AG10803 (cell line): ENCODE data around the gene ANKIB1.

ENCODE experiments used
- DNase-seq: peaks from one replicate; pipeline ENCODE4 v3.0.0; 2010; ENCODE audit warnings: low read depth
- H3K4me3 ChIP-seq: 2 replicates; pipeline ENCODE4 v1.5.1; 2011; ENCODE audit warnings: mild to moderate bottlenecking, low read length, control low read depth
- TF ChIP-seq, protein P1 (sequence below): conservative IDR thresholded peaks from 2 replicates; pipeline ENCODE4 v1.5.1; 2011; ENCODE audit warnings: mild to moderate bottlenecking, low read length, control low read depth, inconsistent platforms

ANKIB1 gene

DNA sequence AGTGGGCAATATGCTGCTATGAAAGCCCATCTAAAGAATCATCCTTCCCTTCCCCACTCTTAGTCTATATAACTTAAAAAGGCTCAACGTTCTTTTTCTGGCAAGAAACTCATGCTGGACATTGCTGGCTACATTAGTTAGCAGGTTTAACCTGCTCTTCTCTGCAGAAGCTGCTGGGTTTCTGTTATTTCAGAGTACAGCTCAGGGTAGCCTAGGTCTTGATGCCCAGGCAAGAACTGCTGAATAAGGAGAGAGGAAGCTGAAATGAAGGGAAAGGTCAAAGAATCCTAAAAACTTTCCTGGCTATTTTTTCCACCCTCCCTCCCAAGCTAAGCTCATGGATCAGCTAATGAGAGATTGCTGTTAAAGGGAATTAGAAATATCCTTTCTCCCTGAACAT lies 79.4 kb downstream of the ANKIB1 start:
- no peak for DNase-seq
- TF ChIP-seq, protein P1, sequence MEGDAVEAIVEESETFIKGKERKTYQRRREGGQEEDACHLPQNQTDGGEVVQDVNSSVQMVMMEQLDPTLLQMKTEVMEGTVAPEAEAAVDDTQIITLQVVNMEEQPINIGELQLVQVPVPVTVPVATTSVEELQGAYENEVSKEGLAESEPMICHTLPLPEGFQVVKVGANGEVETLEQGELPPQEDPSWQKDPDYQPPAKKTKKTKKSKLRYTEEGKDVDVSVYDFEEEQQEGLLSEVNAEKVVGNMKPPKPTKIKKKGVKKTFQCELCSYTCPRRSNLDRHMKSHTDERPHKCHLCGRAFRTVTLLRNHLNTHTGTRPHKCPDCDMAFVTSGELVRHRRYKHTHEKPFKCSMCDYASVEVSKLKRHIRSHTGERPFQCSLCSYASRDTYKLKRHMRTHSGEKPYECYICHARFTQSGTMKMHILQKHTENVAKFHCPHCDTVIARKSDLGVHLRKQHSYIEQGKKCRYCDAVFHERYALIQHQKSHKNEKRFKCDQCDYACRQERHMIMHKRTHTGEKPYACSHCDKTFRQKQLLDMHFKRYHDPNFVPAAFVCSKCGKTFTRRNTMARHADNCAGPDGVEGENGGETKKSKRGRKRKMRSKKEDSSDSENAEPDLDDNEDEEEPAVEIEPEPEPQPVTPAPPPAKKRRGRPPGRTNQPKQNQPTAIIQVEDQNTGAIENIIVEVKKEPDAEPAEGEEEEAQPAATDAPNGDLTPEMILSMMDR: no peak
- H3K4me3 ChIP-seq: no peak overlapping the region

DNA sequence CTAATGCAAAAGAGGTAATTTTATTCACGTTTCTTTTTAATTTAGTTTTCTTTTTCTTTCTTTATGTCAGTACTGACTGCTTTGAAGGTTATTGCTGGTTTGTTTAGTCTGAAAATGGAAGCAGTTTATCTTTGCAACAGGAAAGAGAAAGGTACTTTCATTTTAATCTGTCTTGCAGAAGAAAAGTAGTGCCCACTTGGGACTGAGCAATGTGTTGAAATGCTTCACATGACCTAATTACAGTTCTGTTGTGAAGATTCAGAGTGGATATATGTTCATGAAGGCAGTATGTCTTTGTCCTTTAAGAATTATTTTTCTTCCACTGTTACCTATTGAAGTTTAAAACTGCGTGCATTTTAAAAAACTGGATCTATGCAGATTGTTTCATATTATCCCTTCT lies 80.1 kb downstream of the ANKIB1 start:
- DNase-seq: no peak
- no peak overlapping the region for H3K4me3 ChIP-seq
- TF ChIP-seq, protein P1: no peak

DNA sequence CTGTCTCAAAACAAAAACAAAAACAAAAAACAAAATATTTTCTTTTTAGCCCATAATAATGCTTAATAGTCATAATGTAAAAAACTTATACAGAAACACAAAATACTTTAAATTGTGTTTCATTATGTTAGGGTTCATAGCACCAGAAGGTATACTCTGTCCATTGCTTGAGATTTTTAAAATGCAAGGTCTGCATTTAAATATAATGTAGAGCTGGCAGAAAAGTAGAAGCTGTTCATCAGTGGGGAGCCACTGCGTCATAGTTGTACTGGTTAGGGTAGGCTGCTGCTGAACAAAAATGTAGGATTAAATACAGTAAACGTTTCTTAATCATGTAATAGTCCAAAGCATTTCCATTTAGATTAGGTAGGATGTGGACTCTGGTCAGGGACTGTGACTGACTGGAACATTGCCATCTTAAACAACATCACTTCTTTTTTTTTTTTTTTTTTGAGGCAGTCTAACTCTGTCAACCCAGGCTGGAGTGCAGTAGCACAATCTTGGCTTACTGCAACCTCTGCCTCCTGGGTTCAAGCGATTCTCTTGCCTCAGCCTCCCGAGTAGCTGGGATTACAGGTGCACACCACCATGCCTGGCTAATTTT lies 85.2 kb downstream of the ANKIB1 start:
- no peak for DNase-seq

DNA sequence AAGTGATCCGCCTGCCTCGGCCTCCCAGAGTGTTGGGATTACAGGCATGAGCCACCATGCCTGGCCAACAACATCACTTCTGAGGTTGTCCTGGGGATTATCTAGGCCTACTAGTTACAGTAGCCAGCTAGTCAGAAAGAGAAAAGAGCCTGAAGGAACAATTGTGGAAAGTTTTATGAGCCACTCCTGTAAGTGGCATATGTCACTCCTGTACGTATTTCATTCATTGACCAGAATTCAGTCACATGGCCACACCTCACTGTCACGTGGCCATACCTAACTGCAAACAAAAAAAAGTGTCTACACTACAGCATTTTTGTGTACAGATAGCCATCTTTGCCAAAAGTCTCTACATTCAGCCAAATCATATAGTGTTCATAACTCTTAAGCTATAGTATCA lies 85.7 kb downstream of the ANKIB1 start:
- H3K4me3 ChIP-seq: no peak overlapping the region
- no peak for DNase-seq
- TF ChIP-seq, protein P1: no peak

More for the DNA sequence above, 85.2 kb downstream of the ANKIB1 start:
- H3K4me3 ChIP-seq: no peak overlapping the region
- TF ChIP-seq, protein P1: no peak

DNA sequence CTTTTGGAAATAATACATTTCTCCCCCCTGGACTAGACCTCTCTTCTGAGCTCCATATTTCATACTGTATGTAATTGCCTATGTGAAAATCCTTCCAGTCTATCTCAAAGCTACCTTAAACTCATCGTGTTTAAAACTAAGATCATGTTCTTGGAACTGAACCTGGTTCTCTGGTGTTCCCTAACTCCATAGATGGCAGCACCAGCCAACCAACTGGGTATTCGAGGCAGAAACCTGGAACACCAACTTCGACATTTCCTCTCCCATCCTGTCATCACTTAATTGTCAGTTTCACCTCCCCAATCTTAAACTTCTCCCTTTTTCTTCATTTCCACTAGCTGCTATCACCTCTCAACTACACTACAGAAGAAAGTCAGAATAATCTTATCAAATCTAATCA lies 87.0 kb downstream of the ANKIB1 start:
- no peak overlapping the region for H3K4me3 ChIP-seq
- TF ChIP-seq, protein P1: no peak

DNA sequence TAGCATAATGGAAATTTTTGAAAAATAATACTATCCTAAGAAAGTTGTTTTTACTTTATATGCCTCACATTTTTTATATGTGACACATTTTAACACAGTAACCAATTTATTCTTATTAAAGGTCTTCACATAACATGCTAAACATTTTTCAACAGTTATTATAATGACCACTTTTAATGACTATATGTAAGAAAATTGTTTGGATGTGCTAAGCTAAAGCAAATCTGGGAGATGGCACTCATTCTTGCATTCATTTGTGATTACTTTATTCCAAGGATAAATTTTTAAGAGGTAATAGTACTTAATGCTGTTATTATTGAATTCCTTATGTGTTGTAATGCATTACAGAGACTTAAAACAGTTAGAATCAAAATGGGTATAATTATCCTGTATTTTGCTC lies 88.1 kb downstream of the ANKIB1 start:
- H3K4me3 ChIP-seq: no peak overlapping the region
- TF ChIP-seq, protein P1: no peak
- peak; percentile 10 for DNase-seq

More for the DNA sequence above, 87.0 kb downstream of the ANKIB1 start:
- DNase-seq: no peak

DNA sequence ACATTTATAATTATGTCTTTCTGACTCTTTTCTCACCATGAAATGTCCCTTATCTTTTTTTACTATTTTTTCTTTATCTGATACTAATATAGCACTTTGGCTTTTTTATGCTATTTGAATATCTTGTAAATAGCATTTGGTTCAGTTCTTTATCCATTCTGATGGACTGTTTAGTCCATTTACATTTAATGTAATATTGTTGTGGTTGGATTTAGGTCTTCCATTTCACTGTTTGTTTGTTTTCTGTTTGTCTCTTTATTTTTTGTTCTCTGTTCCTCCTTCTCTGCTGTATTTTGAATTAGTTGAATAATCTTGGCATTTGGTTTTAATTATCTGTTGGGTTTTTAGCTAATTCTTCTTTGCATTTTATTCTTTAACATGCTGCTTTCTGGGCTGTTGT lies 89.8 kb downstream of the ANKIB1 start:
- TF ChIP-seq, protein P1: no peak
- H3K4me3 ChIP-seq: no peak overlapping the region
- no peak for DNase-seq
